ENCODE results near the gene MRRF.
A peak's percentile ranks its signal among the peaks of the same experiment; 100 is the strongest.
"Not testable (repeated sequence)": the region's sequence is repeated elsewhere in the genome, so short reads cannot be mapped to it uniquely, and the experiment has no call there.

MRRF gene

DNA sequence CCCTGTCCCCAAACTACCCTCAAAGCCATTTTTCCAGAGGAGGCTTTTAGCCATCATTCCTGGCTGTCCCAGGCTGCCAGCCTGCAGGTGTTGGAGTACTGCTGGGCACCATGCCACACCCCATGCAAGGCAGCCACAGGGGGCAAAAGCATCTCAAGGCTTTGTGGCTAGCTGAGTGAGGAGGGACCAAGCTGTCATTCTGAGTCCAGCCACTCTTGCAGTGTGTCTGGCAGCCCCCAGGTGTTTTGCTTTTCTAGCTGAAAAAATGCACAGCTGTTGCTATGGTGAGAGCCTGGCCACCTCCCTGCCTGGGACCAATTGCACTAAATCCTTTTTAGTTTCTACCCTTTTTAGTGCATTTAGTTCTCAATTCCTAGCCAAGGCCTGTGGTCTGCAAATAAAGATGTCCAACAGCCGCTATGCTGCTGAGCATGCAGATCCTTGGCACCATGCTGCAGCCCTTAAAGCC, 55.8 kb downstream of the MRRF start:
- Histone ChIP-seq H3K27ac (no peak overlapping the region), H3K4me3 (no peak overlapping the region)

DNA sequence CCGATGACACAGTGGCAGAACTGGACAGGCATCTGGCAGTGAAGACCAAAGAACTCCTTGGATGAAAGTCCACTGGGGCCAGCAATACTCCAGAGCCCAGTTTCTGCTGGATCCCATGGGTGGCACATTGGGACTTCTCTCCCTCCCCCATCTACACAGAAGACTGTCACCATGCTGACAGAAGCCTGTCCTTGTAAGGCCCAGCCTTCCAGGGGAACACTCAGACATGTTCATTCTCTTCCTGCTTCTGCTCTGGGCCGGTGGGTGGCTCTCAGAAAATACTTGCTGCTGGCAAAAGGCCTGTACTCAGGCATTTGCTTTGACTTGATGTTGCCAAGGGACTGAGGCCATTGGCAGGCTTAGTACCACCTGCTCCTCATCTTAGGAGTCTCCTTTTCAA, 57.9 kb downstream of the MRRF start:
- Histone ChIP-seq H3K4me3 (no peak overlapping the region), H3K27ac (no peak overlapping the region)

DNA sequence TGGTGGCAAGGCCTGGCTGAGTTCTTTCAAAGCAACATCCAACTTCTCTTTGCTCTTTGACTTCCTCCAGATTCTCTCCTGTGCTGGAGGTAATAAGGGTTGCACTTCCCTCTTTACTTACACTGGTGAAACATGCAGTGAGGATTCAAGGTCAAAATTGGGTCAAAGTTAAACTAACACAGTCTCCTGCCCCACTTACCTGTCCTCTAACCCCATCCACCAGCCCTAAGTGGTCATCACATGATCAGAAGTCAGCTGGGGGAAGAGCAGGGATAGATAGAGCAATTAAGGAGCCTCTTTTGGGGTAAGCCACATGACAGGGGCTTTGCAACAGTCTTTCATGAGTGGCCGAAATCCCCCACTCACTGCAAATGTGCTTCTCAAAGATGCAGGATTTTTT, 60.0 kb downstream of the MRRF start:
- H3K27ac ChIP-seq, H3K4me3 ChIP-seq: not testable (repeated sequence)

DNA sequence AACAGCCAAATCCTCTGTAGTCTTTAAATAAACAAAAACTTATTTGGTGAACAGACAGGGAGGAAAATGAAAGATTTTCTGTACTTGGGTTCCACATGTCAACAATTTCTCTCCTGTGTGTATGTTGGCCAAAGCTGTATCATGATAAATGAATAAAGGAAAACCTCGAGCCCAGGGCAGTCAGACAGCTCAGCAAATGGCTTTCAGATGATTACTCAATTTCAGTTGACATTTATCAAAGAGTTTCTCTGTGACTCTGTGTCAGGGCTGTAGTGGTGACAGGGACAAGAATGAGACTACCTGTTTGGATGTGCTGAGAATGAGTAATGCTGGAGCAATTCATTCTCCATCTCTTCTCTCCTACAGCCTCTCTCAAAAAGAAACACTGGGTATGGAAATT, 60.4 kb downstream of the MRRF start:
- no peak overlapping the region for H3K4me3 ChIP-seq
- H3K27ac ChIP-seq = no peak overlapping the region

DNA sequence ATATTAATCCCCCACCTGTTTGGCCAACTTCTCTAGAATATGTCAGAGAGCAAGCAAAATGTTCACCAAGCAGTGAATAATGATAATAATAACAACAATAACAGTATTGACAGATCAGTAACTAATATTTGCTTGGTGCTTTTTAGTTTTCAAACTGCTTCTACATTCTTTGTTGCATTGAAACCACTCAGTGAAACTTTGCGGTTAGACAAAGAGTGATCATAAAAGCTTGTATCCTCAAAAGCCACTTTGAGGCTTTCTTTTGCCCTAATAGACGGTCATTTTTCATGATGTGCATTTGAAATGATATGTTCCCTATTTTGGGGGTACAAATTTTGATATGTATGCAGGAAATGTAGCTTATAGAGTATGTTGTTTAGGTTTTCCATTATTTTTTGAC, 62.5 kb downstream of the MRRF start:
- Histone ChIP-seq H3K4me3 (no peak overlapping the region), H3K27ac (no peak overlapping the region)

DNA sequence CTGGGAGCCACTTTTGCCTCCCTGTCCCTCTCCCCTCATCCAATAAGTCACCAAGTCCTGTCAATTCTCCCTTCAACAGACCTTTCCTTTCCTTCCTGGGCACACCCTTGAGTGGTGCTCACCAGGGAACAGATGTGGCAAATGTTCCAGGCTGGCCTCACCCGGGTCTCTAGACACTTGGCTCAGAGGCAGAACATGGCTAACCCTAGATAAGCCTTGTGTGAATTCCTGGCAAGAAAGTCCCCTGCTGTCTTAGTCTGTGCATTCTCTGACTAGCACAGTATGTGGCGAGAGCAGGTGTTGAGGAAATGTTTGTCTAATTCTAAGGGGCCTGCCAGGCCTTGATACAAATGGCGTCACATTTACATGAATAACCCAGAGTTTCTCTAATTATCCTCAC, 64.9 kb downstream of the MRRF start:
- Histone ChIP-seq H3K4me3 (no peak overlapping the region), H3K27ac (no peak overlapping the region)

DNA sequence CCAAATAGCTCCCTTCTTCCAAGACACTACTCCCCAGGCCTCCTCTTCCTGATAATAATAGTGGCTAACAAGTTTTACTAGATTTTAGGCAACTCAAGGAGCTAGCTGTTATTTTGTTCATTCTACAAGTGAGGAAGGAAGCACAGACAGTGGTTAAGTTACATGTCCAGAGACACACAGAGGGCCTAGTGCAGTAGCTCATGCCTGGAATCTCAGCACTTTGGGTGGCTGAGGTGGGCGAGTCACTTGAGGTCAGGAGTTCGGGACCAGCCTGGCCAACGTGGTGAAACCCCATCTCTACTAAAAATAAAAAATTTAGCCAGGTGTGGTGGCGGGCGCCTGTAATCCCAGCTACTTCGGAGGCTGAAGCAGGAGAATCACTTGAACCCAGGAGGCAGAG, 65.8 kb downstream of the MRRF start:
- not testable (repeated sequence) for H3K27ac ChIP-seq, H3K4me3 ChIP-seq

DNA sequence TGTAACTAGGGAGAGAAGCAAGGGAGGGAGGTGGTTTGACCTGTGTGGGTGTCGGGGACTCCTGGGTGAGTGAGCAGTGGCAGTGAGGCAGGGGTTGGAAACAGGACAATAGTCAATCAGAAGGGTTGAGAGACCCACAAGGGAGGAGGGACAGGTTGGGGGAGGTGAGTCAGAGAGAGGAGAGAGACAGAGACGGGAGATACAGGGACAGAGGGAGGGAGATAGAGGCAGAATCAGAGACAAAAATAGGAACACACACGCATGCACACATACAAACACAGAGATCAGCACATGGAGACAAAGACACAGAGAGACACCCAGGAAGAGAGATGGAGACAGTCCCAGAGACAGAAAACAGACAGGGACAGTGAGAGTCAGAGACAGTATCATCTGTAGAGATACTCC, 66.8 kb downstream of the MRRF start:
- no peak overlapping the region for H3K4me3 ChIP-seq
- H3K27ac ChIP-seq = no peak overlapping the region

DNA sequence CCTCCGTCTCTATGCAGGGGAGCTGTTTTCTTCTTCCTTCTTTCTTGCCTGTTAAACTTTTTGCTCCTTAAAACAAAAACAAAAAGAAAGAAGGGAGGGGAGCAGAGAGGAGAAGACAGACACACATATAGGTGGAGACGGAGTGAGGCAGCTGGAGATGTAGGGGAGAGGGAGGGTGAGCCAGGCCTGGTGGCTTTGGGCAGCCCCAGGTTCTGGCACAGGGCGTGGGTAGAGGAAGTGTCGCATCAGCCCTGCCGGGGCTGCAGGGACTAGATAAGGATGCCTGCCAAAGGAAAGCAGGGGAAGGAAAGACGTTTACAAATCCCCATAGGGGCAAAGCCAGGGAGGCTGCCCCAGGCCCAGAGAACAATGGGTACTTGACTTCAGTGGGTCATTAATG, 67.4 kb downstream of the MRRF start:
- H3K27ac ChIP-seq = no peak overlapping the region
- no peak overlapping the region for H3K4me3 ChIP-seq

DNA sequence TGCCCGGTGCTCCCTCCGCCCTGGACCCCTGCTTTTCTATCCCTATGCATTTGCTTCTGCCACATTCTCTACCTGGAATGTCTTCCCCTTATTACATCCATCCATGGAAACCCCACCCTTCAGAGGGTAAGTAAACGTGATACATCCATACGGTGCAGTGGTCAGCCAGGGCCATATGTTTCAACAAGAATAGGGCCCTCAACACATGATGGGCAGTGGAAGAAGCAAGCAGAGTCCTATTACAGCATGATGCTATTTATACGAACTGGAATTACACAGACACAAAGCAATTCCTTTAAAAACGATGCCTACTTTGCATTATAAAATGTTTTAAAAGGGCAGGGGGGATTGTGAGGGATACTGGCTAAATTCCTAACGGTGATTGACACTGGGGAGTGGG, 68.0 kb downstream of the MRRF start:
- H3K4me3 ChIP-seq = no peak overlapping the region
- H3K27ac ChIP-seq = no peak overlapping the region

DNA sequence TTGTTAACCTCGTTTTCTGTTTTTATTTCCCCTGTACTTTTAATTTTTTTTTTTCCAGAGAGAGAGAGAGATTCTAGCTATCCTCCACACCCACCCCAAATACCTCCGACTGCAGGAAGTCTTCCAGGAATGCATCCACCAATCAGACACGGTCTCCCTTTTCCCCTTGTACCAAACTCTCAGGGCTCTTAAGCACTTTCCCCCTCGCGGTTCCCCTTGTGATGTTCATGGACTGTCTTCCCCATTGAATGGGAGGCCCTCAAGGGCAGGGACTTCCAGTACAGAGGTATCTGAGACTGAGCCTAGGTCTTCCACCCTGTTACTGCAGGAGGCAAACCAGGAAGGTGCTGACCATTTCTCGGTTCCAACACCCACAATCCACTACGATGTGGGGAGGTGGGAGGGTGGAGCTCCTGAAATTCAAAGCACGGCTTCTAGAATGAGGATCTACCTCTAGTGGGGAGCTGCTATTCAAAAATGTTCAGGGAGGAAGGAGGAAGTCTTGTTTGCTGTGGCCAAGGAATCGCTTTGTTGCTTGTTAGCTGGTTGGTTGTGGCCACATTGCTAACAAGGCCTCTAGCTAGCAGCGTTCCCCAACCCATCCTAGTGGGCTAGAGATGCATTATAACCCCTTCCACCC, 68.6 kb downstream of the MRRF start:
- Histone ChIP-seq H3K27ac (no peak overlapping the region), H3K4me3 (no peak overlapping the region)

DNA sequence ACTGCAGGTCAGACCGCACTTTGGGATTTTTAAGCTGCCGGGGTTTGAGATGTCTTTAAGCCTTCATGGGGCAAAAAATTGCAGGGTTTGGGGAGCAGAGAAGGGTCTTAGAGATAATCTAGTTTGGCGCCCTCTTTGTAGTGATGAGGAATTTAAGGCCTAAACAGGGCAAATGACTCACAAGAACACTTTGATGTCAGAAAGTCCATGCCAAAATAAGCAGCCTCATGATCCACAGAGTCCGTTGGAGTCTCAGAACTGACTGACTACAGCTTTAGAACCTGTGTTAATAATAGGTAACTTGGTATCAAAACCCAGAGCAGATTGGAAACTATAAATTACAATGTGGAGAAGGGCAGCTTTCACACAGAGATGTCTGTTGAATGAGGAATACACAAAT, 70.2 kb downstream of the MRRF start:
- no peak overlapping the region for H3K4me3 ChIP-seq
- H3K27ac ChIP-seq = no peak overlapping the region

DNA sequence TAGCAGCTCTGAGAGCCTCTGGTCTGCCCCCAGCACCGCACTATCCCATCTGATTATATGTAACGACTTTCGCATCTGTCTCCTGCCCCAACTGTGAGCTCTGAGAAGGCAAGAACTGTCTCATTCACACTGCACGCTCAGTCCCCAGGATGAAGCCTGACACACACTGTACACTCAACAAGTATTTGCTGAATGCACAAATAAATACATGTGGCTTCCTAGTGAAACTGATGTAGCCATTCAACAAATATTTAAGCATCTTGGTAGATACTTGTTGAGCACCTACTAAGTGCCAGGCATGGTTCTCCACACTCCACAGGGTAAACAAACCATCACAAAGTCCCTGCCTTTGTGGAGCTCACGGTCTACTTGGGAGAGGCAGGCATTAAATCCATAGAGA, 71.5 kb downstream of the MRRF start:
- Histone ChIP-seq H3K4me3 (no peak overlapping the region), H3K27ac (no peak overlapping the region)

DNA sequence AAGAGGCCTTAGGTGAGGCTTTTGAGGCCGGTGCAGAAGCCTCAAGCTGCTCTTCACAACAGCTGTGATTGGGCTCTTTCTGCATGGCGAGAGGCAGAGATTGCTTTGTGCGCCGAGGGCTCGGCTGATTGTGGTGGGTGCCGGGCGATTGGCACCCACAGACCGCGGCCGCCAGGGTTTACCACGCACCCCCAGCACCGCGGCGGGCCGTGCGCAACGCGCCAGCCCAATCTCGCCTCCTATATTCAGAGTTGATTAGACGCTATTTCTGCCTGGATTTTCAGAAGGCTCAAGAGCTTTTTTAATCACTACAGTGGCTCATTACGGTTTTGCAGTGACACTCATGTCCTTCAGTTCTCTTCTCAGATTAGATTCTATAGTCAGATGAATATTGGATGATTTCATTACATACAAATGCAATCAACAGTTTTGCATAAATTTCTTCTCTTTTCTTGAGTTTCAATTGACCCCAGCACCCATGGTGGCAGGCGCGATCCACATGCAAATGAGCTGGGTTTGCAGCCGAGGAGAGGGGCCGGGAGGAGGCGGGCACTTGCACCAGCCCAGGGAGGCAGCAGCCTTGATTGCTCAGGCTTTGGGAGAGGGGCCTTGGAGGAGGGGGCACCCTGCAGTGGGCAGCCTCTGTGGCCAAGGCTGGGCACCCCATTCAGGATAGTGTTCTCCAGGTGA, 72.3 kb downstream of the MRRF start:
- H3K4me3 ChIP-seq = no peak overlapping the region
- H3K27ac ChIP-seq = no peak overlapping the region

DNA sequence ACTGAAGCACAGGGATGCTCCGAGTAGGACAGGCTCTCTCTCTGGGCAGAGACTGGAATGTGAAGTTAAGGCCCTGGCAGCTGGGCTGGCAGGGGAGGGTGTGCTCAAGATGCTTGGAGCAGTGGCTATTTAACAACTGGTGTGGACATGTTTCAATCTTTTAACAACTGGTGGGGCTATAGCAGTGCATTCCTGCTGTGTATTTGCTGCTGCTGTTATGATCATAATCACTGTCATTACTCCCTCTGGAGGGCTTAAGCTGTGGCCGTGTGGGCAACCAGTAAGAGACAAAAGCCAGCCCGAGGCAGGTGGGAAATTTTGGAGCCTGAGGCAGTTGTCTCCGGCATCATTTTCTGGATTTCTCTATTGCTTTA, 72.9 kb downstream of the MRRF start:
- Histone ChIP-seq H3K4me3 (no peak overlapping the region), H3K27ac (no peak overlapping the region)

DNA sequence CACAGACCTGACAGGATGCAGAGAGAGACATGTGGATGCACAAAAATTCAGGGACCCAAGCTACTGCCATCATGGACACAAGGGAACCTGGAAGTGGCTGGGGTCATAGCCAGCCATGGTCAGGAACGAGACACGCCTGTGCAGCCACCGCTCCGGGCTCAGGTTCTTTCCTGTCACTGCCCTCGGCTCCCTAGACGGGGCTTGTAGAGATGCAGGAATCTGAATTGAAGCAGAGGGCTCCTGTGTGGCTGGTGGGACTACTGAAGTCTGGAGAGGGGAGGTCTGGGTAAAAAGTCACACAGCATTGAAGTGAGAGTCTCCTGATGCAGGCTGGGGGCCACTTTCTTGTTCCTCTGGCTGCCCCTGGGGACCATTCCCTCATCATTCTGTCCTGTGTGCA, 73.9 kb downstream of the MRRF start:
- Histone ChIP-seq H3K4me3 (no peak overlapping the region), H3K27ac (no peak overlapping the region)

DNA sequence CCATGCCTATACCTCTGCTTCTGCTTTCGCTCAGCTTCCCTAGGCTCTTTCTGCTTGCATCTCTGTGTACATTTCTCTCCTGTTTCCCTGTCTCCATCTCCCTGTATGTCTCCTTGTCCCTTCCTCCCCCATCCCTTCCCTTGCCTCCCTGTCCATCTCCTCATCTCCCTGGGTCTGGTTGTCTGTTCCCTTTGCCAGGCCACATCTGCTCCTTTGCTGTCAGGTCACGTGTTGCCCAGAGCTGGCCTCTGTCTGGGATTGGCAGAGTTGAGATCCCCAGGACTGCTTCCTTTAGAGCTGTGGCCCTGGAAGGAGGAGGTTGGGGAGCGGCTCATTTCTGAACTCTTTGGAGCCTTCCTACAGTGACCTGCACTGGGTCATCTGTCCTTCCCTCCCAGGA, 74.3 kb downstream of the MRRF start:
- no peak overlapping the region for H3K27ac ChIP-seq
- no peak overlapping the region for H3K4me3 ChIP-seq

DNA sequence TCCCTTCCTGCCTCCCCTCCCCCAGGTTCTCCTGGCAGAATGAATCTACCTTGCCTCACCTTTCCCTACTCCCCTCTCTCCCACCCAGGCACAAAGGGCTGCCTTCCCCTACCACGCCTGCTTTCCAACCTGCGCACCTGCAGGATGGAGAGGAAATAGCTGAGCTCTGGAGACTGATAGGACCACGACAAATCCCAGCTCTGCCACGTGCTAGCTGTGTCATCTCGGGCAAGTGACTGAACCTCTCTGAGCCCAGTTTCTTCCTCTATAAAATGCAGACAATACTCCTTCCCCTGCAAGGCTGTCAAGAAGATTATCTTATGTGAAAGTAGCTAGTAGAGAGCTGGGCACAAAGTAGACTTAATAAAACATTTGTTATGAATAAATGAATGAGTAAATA, 74.9 kb downstream of the MRRF start:
- no peak overlapping the region for H3K4me3 ChIP-seq
- H3K27ac ChIP-seq = peak overlapping the region in 1 of 21 experiments; percentile 46

DNA sequence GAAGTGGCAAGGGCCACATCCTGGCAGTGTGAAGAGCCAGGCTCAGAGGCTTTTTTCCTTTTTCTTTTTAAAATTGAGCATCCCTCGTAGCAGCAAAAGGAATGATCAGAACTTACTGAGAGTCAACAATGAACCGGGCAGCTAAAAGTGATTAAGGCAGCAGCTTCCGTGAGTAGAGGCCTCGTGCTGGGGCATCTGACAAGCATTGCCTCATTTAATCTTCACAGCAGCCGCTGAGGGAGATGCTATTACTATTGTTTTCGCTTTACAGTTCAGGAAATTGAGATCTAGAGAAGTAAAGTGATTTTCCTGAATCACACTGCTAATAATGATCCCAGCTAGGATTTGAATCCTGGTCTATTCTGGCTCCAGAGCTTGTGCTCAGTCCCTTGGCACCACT, 75.5 kb downstream of the MRRF start:
- peak overlapping the region in 1 of 21 experiments; percentile 15 for H3K27ac ChIP-seq
- no peak overlapping the region for H3K4me3 ChIP-seq

DNA sequence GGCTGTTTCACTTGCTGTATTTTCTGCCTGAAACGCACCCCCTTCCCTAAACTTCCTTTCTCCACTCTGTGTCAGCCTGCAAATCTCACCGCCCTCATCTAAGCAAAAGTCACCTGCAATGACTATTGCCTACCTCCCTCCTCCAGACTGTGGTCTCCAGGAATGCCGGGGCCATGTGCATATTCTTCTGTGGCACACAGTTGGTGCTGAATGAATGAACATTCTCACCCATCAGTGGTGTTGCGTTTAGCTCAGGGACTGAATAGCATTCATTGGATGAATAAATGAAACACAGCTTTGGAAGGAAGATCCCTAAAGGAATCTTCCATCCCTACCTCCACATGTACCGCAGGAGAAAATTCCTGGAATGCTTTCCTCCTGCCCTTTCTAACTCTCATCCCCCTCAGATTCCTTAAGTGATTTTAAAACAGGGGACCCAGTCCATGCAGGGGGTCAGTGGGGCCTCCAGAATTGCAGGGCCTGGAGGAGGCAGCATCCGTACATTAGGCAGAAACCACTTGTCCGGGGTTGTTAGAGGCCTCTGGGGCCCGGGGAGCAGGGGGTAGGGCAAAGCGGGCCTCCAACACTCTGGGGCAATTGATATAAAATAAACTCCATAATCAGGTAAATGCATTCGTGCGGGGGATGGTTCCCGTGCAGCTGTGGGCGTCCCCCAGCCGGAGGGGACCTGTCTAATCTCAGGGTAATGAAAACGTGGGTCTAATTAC, 77.8 kb downstream of the MRRF start:
- Histone ChIP-seq H3K4me3 (no peak overlapping the region), H3K27ac (no peak overlapping the region)

Data from skin epidermis (tissue), 12 donors.